ENCODE measurements around the gene ARHGDIG. TPM values are rescaled to one million over a fixed set of nuclear protein-coding genes. Genes with fewer than 3 reads are reported as not detected.

Gene ARHGDIG
- total RNA-seq, 1 donor from 2014 or later, result 0.70 TPM

GRCh38 chr16:279531-279930 lies 860 bp upstream of the ARHGDIG start:
- no peak for DNase-seq (ENCODE audit: low spot score)
- ATAC-seq, result no peak

- ATAC-seq, result no peak
These were observed 358 bp upstream of the ARHGDIG start for GRCh38 chr16:280005-280460.

GRCh38 chr16:280991-281659 lies 734 bp downstream of the ARHGDIG start:
- ATAC-seq, result no peak
- DNase-seq (ENCODE audit: low spot score), result no peak

More at GRCh38 chr16:280005-280460, 358 bp upstream of the ARHGDIG start:
- DNase-seq (ENCODE audit: low spot score), result no peak

DNA sequence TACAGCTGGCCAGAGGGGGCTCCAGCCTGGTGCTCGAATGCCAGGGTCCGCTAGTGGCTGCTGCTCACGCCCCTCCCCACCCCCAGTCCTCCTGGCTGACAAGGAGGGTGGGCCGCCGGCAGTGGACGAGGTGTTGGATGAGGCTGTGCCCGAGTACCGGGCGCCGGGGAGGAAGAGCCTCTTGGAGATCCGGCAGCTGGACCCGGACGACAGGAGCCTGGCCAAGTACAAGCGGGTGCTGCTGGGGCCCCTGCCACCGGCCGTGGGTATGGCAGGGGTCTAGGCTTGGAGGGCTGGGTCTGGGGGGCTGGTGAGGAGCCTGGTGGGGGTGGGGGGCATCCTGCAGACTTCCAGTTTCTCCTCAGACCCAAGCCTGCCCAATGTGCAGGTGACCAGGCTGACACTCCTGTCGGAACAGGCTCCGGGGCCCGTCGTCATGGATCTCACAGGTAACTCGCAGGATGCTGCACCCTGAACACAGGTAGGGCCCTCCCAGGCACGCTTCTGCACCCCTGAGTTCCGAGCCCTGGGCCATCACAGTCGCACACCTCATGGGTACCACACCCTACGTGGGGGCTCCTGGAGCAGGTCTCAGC lies 1.4 kb downstream of the ARHGDIG start:
- no peak for DNase-seq (ENCODE audit: low spot score)
- peak; percentile 8 for ATAC-seq

- ATAC-seq (no peak), DNase-seq (ENCODE audit: low spot score) (no peak)
These were observed 2.1 kb downstream of the ARHGDIG start for GRCh38 chr16:282491-282890.

- DNase-seq (ENCODE audit: low spot score) (no peak), ATAC-seq (no peak)
These were observed 2.8 kb downstream of the ARHGDIG start, which contains the start of gene PDIA2 for GRCh38 chr16:283033-283805. Gene PDIA2 (plus strand): TSS chr16:283164. CDS start chr16:283170, 6 bp downstream.

- ATAC-seq (no peak), DNase-seq (ENCODE audit: low spot score) (no peak)
These were observed 4.1 kb downstream of the ARHGDIG start for GRCh38 chr16:284204-285120.

DNA sequence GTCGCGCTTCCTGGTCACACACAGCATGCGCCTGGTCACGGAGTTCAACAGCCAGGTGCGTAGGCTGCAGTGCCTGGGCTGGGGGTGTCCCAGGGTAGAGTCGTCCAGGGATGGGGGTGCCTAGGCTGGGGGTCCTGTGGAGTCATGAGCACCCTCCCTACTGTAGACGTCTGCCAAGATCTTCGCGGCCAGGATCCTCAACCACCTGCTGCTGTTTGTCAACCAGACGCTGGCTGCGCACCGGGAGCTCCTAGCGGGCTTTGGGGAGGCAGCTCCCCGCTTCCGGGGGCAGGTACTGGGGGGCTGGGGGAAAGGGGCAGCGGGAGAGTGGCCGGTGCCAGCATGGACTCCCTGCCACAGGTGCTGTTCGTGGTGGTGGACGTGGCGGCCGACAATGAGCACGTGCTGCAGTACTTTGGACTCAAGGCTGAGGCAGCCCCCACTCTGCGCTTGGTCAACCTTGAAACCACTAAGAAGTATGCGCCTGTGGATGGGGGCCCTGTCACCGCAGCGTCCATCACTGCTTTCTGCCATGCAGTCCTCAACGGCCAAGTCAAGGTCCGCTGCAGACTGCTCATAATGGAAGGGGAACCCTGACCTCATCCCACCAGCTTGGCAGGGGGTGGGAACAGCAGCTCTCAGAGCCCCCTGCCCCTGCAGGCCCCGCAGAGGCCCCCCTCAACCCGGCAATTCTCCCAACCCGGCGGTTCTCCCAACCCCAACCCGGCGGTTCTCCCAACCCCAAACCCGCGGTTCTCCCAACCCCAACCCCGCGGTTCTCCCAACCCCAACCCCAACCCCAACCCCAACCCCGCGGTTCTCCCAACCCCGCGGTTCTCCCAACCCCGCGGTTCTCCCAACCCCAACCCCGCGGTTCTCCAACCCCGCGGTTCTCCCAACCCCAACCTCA lies 5.0 kb downstream of the ARHGDIG start:
- DNase-seq (ENCODE audit: low spot score) (no peak), ATAC-seq (no peak)

DNA sequence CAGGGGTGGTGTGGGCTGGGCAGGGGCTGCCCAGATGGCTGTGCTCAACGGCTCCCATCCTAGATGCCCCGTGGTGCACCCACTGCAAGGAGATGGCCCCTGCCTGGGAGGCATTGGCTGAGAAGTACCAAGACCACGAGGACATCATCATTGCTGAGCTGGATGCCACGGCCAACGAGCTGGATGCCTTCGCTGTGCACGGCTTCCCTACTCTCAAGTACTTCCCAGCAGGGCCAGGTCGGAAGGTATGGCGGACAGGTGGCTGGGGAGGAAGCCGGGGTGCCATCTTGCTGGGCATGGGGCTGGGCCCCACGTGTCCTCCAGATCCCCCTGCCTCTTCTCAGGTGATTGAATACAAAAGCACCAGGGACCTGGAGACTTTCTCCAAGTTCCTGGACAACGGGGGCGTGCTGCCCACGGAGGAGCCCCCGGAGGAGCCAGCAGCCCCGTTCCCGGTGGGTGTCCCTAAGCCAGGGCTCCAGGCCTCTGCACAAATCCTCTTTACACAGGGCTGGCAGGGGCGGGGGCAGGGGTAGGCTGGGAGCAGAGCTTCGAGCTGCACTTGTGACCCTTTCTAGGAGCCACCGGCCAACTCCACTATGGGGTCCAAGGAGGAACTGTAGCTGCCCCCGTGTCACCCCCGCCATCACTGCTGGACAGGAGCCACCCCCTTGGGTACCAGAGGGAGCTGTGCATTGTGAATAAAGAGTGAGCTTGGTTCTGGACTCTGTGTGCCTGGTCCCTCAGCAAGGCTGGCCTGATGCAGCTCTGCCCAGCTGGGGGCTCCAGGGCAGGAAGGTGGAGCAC lies 6.3 kb downstream of the ARHGDIG start:
- ATAC-seq, result no peak
- DNase-seq (ENCODE audit: low spot score), result no peak

GRCh38 chr16:287298-287811 lies 7.0 kb downstream of the ARHGDIG start:
- no peak for DNase-seq (ENCODE audit: low spot score)
- ATAC-seq, result no peak

DNA sequence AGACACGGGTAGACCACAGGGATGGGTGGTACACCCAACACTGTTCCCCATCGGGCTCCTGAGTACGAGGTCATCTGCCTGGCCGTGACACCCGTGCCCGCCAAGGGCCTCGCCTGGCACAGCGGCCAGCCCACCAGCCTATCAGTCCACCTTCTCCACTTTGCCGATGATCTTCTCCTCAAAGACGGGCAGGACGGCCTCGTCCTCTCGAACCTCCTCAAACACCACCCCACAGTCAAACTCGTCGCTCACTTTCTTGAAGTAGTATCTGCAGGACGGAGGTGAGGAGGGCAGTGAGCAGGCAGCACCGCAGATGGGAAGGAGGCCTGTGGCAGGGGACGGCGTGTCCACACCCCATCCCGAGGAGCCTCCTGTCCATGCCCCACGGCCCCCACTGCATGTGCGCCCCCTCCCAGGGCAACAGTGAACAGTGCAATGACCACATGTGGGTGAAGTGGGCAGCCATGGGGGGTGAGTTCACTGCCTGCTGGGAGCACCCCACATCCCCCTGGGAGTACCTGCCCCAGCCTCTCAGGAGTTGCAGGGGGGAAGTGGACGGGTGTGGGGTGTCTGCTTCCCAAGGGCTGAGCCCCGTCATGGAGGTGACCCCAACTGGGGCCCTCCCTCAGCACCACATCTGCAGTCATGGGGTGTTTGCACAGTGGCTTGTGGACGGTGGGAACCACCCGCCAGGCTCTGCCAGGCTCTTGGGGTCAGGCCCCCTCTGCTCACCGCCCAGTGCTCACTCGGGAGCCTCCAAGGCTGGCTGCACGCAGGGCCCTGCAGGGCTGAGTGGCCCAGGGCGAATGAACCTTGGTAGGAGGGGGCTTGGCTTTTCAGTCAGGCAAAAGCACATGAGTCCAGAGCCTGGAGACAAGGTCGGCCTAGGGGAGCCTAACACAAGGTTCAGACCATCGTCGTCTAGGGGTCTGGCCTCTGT lies 7.9 kb downstream of the ARHGDIG start:
- ATAC-seq, result no peak
- DNase-seq (ENCODE audit: low spot score), result no peak

DNA sequence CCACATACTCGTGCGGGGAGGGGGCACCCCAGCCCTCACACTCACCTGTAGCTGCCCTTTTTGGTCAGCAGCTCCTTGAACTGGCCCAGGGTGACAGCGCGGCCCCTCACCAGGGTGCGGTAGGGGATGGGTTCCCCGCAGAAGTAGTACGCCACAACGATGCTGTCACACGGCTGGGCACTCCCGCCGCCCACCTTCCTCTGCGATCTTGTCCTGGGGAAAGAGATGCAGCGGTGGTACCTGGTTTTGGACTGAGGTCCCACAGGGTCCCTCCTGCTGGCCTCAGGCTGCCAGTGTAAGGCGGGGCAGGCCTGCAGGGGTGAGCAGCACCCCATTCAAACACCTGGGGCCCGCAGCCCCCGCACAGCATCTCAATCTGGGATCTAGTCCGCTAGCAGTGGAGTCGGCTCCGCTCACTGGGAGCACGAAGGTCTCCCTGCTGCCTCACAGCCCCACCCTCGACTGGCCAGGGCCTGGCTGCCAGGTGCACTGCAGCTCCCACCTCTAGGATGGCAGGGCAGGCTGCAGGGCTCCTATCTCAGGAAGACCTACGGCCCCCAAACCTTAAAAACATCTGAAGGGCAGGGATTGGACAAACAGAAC lies 9.1 kb downstream of the ARHGDIG start:
- ATAC-seq (no peak), DNase-seq (ENCODE audit: low spot score) (no peak)

DNA sequence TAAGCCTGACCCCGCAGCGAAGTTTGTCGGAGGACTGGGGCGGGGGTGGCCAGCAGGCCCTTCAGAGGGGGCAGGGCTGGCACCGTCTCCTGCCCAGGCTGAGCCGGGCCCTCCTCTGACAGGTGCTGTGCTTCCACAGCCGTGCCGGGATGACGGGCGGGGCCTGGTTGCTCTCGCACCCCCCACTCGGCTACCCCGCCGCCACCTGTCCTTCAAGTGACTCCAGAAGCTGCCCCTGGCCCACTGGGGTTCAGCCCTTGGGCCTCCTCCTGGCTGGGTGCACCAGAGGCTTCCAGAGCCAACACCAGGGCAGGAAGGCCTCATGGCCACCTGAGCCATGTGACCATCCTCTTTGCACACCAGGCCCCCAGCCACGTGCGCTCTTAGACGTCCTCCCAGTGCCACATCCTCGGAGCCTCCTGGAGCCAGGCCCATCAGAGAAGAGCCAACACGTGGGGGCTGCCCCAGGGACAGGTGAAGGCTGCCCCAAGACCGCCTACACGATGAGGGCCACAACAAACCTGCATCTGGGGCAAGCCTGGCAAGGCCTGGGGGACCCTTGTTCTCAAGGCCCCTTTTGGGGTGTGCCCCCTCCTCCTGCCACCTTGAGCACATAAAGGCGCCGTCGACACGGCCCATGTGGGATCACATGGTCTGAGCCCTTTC lies 9.8 kb downstream of the ARHGDIG start:
- DNase-seq (ENCODE audit: low spot score), result no peak
- ATAC-seq, result no peak

GRCh38 chr16:290681-291405 lies 10.5 kb downstream of the ARHGDIG start:
- DNase-seq (ENCODE audit: low spot score) (no peak), ATAC-seq (no peak)

GRCh38 chr16:291539-291938 lies 11.1 kb downstream of the ARHGDIG start:
- DNase-seq (ENCODE audit: low spot score) (no peak), ATAC-seq (no peak)

Data from left lobe of liver (tissue), 2 donors.